Measurements from ENCODE around the gene NXPE3. TPM values are rescaled to one million over a fixed set of nuclear protein-coding genes. Genes with fewer than 3 reads are reported as not detected.

The NXPE3 gene
- total and polyA plus RNA-seq, 10 of the 15 experiments (the other 5 are each of a cell fraction or from before 2014, with no cell fraction given): 2.0 to 8.7 (median 5.2) TPM

DNA sequence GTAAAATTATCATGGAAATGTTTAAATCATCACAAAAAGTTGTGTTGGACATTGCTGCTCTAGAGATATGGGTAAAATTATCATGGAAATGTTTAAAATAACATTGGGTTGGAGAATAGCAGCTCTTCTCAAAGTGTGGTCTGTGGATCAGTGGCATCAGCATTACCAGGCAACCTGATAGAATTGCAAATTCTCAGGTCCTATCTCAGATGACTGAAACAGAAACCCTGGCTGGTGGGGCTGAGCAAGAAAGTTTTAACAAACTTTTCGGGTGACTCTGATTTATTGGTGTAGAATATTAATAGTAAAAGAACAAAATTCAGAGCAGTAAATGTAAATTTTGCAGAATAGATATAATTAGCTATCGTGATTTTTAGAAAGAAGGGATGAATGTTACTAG, 28.9 kb downstream of the NXPE3 start (continued):
- TF ChIP-seq, protein P1, sequence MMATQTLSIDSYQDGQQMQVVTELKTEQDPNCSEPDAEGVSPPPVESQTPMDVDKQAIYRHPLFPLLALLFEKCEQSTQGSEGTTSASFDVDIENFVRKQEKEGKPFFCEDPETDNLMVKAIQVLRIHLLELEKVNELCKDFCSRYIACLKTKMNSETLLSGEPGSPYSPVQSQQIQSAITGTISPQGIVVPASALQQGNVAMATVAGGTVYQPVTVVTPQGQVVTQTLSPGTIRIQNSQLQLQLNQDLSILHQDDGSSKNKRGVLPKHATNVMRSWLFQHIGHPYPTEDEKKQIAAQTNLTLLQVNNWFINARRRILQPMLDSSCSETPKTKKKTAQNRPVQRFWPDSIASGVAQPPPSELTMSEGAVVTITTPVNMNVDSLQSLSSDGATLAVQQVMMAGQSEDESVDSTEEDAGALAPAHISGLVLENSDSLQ (IDR thresholded peaks at IDR 0.05): peak; percentile 43; the same call in 1 of the 2 replicates
- peak; percentile 38; the same call in 1 of the 2 replicates for TF ChIP-seq JUNB (IDR thresholded peaks at IDR 0.05)

DNA sequence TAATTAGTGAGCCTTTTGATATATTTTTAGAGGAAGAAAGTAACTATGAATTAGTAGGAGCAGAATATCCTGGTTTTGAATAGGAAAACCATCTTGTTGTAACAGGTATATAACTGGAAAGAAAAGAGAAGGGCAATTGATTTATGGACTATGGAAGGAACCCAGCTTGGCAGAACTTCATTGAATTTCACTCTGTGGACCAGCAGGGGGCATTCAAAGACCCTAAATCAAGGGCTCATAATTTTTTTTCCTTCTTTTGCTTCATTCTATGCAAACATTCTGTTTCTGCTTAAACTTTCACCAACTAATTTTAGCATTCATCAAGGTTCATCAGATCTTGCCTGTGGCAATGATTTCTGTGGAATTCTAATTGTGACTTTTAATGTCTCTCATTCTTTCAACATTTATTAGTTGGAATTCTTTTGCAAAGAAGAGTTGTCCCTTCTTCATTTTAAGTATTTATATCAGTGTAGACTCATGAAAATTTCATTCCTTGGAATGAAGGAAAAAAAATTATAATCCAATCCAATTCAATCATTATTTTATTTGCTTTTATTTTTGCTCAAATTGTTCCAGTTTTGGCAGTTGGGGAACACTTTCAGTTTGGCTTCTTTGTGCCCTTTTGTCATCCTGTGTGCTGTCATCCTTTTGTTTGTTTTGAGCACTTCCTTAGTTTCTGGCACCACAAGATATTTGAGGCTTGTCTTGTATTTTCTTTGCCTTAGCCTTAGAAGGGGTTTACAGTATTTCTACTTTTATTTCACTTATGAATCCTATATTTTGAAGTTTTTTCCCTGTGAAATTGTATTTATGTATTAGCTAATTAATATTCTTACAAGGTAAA, 30.4 kb downstream of the NXPE3 start:
- no TSS peak for BruUV-seq (replicated peaks)
- Histone ChIP-seq H4K20me1 (ENCODE audit: control insufficient read depth, insufficient read depth) (no peaks in the 10 kb centered on the region), H3K9ac (ENCODE audit: control insufficient read depth, insufficient read depth, low read length) (no peak overlapping the region), H3K9me3 (replicated peaks; ENCODE audit: control insufficient read depth, insufficient read depth, low read length) (no peaks in the 10 kb centered on the region; the same call in 2 of the 3 replicates), H2AFZ (ENCODE audit: control insufficient read depth, low read depth, low read length) (no peak overlapping the region), H3K4me2 (ENCODE audit: control insufficient read depth, insufficient read depth) (no peak overlapping the region), H3K4me3 (no peak overlapping the region), H3K36me3 (ENCODE audit: control insufficient read depth in 2 of 2, insufficient read depth in 2 of 2, low read length in 1 of 2) (no peaks in the 10 kb centered on the region), H3K79me2 (ENCODE audit: control insufficient read depth, insufficient read depth, low read length) (no peaks in the 10 kb centered on the region), H3K27ac (ENCODE audit: control insufficient read depth, insufficient read depth) (no peak overlapping the region), H3K4me1 (ENCODE audit: control insufficient read depth, insufficient read depth, low read length) (peaks cover 15% of the 10 kb centered on the region), H3K27me3 (replicated peaks in 1 of 2; ENCODE audit: control insufficient read depth in 2 of 2, insufficient read depth in 2 of 2, low read length in 1 of 2) (no peaks in the 10 kb centered on the region)
- in situ Hi-C loops (cut with MboI) (loop anchor here (5.0 kb wide), 2 partner anchors 418 to 723 kb away; no protein-coding TSS in a partner anchor), intact Hi-C loops (cut with micrococcal nuclease; ENCODE audit: unreplicated experiment) (loop anchor here (1.0 to 10.0 kb wide), 5 partner anchors 128 to 865 kb away; no protein-coding TSS in a partner anchor)
- ATAC-seq (peak; percentile 64), DNase-seq (ENCODE audit: low read depth, low spot score) (no peak), FAIRE-seq (peak; percentile 68)
- RAD21 ChIA-PET (ENCODE audit: unreplicated experiment): interaction anchor here (0.6 to 15.9 kb wide), 17 partner anchors 11 to 727 kb away, joined by 3 to 659 read pairs (median 3); partner anchors contain the start of gene NFKBIZ
- POLR2A ChIA-PET: interaction anchor here (0.7 kb wide), 1 partner anchor 420 kb away, joined by 3 read pairs; no protein-coding TSS in a partner anchor
- CTCF ChIA-PET: interaction anchor here (0.5 to 15.9 kb wide), 45 partner anchors 9 to 1786 kb away, joined by 3 to 1057 read pairs (median 3); partner anchors contain the start of gene NFKBIZ
- SMC1A ChIA-PET (ENCODE audit: uncharacterized antibody, unreplicated experiment): interaction anchor here (0.8 to 19.7 kb wide), 28 partner anchors 8 to 742 kb away, joined by 3 to 949 read pairs (median 4); no protein-coding TSS in a partner anchor
- TF ChIP-seq MXI1 (IDR thresholded peaks at IDR 0.05; ENCODE audit: low read depth, low read length): no peak
- TF ChIP-seq PAX5 (IDR thresholded peaks at IDR 0.05; ENCODE audit: borderline replicate concordance, low read depth, low read length): no peak
- no peak for TF ChIP-seq FOXK2 (IDR thresholded peaks at IDR 0.05)
- TF ChIP-seq, protein P2, sequence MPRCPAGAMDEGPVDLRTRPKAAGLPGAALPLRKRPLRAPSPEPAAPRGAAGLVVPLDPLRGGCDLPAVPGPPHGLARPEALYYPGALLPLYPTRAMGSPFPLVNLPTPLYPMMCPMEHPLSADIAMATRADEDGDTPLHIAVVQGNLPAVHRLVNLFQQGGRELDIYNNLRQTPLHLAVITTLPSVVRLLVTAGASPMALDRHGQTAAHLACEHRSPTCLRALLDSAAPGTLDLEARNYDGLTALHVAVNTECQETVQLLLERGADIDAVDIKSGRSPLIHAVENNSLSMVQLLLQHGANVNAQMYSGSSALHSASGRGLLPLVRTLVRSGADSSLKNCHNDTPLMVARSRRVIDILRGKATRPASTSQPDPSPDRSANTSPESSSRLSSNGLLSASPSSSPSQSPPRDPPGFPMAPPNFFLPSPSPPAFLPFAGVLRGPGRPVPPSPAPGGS (IDR thresholded peaks at IDR 0.05; ENCODE audit: borderline replicate concordance, insufficient read depth, low read depth, low read length, poor library complexity, severe bottlenecking): no peak
- no peak for TF ChIP-seq TBL1XR1 (IDR thresholded peaks at IDR 0.05; ENCODE audit: low read depth, low read length)
- TF ChIP-seq TAF1 (IDR thresholded peaks at IDR 0.05; ENCODE audit: borderline replicate concordance, low read depth, low read length): no peak
- TF ChIP-seq ZNF384 (IDR thresholded peaks at IDR 0.05; ENCODE audit: borderline replicate concordance, low read depth, low read length): peak; percentile 55; the same call in 1 of the 2 replicates
- TF ChIP-seq BHLHE40 (IDR thresholded peaks at IDR 0.05; ENCODE audit: borderline replicate concordance in 1 of 2, low read depth in 2 of 2, low read length in 1 of 2): no peak
- TF ChIP-seq, protein P3, sequence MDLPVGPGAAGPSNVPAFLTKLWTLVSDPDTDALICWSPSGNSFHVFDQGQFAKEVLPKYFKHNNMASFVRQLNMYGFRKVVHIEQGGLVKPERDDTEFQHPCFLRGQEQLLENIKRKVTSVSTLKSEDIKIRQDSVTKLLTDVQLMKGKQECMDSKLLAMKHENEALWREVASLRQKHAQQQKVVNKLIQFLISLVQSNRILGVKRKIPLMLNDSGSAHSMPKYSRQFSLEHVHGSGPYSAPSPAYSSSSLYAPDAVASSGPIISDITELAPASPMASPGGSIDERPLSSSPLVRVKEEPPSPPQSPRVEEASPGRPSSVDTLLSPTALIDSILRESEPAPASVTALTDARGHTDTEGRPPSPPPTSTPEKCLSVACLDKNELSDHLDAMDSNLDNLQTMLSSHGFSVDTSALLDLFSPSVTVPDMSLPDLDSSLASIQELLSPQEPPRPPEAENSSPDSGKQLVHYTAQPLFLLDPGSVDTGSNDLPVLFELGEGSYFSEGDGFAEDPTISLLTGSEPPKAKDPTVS (IDR thresholded peaks at IDR 0.05; ENCODE audit: low read depth, low read length): no peak
- TF ChIP-seq, protein P4, sequence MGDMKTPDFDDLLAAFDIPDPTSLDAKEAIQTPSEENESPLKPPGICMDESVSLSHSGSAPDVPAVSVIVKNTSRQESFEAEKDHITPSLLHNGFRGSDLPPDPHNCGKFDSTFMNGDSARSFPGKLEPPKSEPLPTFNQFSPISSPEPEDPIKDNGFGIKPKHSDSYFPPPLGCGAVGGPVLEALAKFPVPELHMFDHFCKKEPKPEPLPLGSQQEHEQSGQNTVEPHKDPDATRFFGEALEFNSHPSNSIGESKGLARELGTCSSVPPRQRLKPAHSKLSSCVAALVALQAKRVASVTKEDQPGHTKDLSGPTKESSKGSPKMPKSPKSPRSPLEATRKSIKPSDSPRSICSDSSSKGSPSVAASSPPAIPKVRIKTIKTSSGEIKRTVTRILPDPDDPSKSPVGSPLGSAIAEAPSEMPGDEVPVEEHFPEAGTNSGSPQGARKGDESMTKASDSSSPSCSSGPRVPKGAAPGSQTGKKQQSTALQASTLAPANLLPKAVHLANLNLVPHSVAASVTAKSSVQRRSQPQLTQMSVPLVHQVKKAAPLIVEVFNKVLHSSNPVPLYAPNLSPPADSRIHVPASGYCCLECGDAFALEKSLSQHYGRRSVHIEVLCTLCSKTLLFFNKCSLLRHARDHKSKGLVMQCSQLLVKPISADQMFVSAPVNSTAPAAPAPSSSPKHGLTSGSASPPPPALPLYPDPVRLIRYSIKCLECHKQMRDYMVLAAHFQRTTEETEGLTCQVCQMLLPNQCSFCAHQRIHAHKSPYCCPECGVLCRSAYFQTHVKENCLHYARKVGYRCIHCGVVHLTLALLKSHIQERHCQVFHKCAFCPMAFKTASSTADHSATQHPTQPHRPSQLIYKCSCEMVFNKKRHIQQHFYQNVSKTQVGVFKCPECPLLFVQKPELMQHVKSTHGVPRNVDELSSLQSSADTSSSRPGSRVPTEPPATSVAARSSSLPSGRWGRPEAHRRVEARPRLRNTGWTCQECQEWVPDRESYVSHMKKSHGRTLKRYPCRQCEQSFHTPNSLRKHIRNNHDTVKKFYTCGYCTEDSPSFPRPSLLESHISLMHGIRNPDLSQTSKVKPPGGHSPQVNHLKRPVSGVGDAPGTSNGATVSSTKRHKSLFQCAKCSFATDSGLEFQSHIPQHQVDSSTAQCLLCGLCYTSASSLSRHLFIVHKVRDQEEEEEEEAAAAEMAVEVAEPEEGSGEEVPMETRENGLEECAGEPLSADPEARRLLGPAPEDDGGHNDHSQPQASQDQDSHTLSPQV (IDR thresholded peaks at IDR 0.05): no peak
